ENCODE data around the gene NRXN3.

NRXN3 gene

GRCh38 chr14:79077096-79077495 is 906.9 kb downstream of the NRXN3 start:
- POLR2A ChIA-PET = no interaction called here
- CTCF ChIA-PET = no interaction called here
- DNase-seq (ENCODE audit: extremely low spot score) = no peak
- TF ChIP-seq HDGF (IDR thresholded peaks at IDR 0.05; ENCODE audit: borderline replicate concordance) (no peak), SP1 (IDR thresholded peaks at IDR 0.05) (no peak), TARDBP (IDR thresholded peaks at IDR 0.05) (no peak), ZNF384 (IDR thresholded peaks at IDR 0.05) (no peak), SUZ12 (IDR thresholded peaks at IDR 0.05) (no peak), FOXM1 (IDR thresholded peaks at IDR 0.05; ENCODE audit: borderline replicate concordance) (no peak), ELF4 (IDR thresholded peaks at IDR 0.05) (no peak), FOXK2 (IDR thresholded peaks at IDR 0.05) (no peak), CTBP1 (IDR thresholded peaks at IDR 0.05; ENCODE audit: borderline replicate concordance) (no peak), ARNT (IDR thresholded peaks at IDR 0.05) (no peak), LEF1 (IDR thresholded peaks at IDR 0.05; ENCODE audit: borderline replicate concordance) (no peak), BHLHE40 (IDR thresholded peaks at IDR 0.05; ENCODE audit: borderline replicate concordance) (no peak), PKNOX1 (IDR thresholded peaks at IDR 0.05) (no peak), L3MBTL2 (conservative IDR thresholded peaks at IDR 0.05) (no peak), FOXA1 (IDR thresholded peaks at IDR 0.05) (no peak), NFRKB (IDR thresholded peaks at IDR 0.05) (no peak)

- CTCF ChIA-PET = no interaction called here
- no peak for DNase-seq (ENCODE audit: extremely low spot score)
- TF ChIP-seq BHLHE40 (IDR thresholded peaks at IDR 0.05; ENCODE audit: borderline replicate concordance) = no peak
- no peak for TF ChIP-seq ARNT (IDR thresholded peaks at IDR 0.05)
- TF ChIP-seq NFRKB (IDR thresholded peaks at IDR 0.05) = no peak
- no peak for TF ChIP-seq SUZ12 (IDR thresholded peaks at IDR 0.05)
- no peak for TF ChIP-seq ZNF384 (IDR thresholded peaks at IDR 0.05)
- no peak for TF ChIP-seq HDGF (IDR thresholded peaks at IDR 0.05; ENCODE audit: borderline replicate concordance)
- no peak for TF ChIP-seq FOXA1 (IDR thresholded peaks at IDR 0.05)
- no peak for TF ChIP-seq FOXM1 (IDR thresholded peaks at IDR 0.05; ENCODE audit: borderline replicate concordance)
- TF ChIP-seq LEF1 (IDR thresholded peaks at IDR 0.05; ENCODE audit: borderline replicate concordance) = no peak
- TF ChIP-seq SP1 (IDR thresholded peaks at IDR 0.05) = no peak
- TF ChIP-seq TARDBP (IDR thresholded peaks at IDR 0.05) = no peak
- no peak for TF ChIP-seq PKNOX1 (IDR thresholded peaks at IDR 0.05)
- TF ChIP-seq CTBP1 (IDR thresholded peaks at IDR 0.05; ENCODE audit: borderline replicate concordance) = no peak
- no peak for TF ChIP-seq FOXK2 (IDR thresholded peaks at IDR 0.05)
- TF ChIP-seq L3MBTL2 (conservative IDR thresholded peaks at IDR 0.05) = no peak
- no peak for TF ChIP-seq ELF4 (IDR thresholded peaks at IDR 0.05)
- POLR2A ChIA-PET = no interaction called here
Measured at GRCh38 chr14:79080040-79080439, 909.9 kb downstream of the NRXN3 start.

GRCh38 chr14:79082883-79083282 is 912.7 kb downstream of the NRXN3 start:
- ChIA-PET CTCF (no interaction called here), POLR2A (no interaction called here)
- no peak for TF ChIP-seq FOXA1 (IDR thresholded peaks at IDR 0.05)
- no peak for TF ChIP-seq SP1 (IDR thresholded peaks at IDR 0.05)
- TF ChIP-seq FOXK2 (IDR thresholded peaks at IDR 0.05) = no peak
- TF ChIP-seq TARDBP (IDR thresholded peaks at IDR 0.05) = no peak
- TF ChIP-seq NFRKB (IDR thresholded peaks at IDR 0.05) = no peak
- TF ChIP-seq ARNT (IDR thresholded peaks at IDR 0.05) = no peak
- no peak for TF ChIP-seq BHLHE40 (IDR thresholded peaks at IDR 0.05; ENCODE audit: borderline replicate concordance)
- TF ChIP-seq FOXM1 (IDR thresholded peaks at IDR 0.05; ENCODE audit: borderline replicate concordance) = no peak
- no peak for TF ChIP-seq L3MBTL2 (conservative IDR thresholded peaks at IDR 0.05)
- no peak for TF ChIP-seq ZNF384 (IDR thresholded peaks at IDR 0.05)
- no peak for TF ChIP-seq LEF1 (IDR thresholded peaks at IDR 0.05; ENCODE audit: borderline replicate concordance)
- DNase-seq (ENCODE audit: extremely low spot score) = no peak

GRCh38 chr14:79083356-79083755 is 913.2 kb downstream of the NRXN3 start:
- CTCF ChIA-PET = no interaction called here
- DNase-seq (ENCODE audit: extremely low spot score) = no peak
- POLR2A ChIA-PET = no interaction called here
- no peak for TF ChIP-seq TARDBP (IDR thresholded peaks at IDR 0.05)
- no peak for TF ChIP-seq NFRKB (IDR thresholded peaks at IDR 0.05)
- no peak for TF ChIP-seq FOXM1 (IDR thresholded peaks at IDR 0.05; ENCODE audit: borderline replicate concordance)
- no peak for TF ChIP-seq FOXA1 (IDR thresholded peaks at IDR 0.05)
- TF ChIP-seq CTBP1 (IDR thresholded peaks at IDR 0.05; ENCODE audit: borderline replicate concordance) = no peak

GRCh38 chr14:79084861-79085260 is 914.7 kb downstream of the NRXN3 start:
- no peak for DNase-seq (ENCODE audit: extremely low spot score)
- TF ChIP-seq SP1 (IDR thresholded peaks at IDR 0.05) (no peak), FOXM1 (IDR thresholded peaks at IDR 0.05; ENCODE audit: borderline replicate concordance) (no peak), ELF4 (IDR thresholded peaks at IDR 0.05) (no peak), ZNF384 (IDR thresholded peaks at IDR 0.05) (no peak), NFRKB (IDR thresholded peaks at IDR 0.05) (no peak), HDGF (IDR thresholded peaks at IDR 0.05; ENCODE audit: borderline replicate concordance) (no peak)
- CTCF ChIA-PET = no interaction called here
- POLR2A ChIA-PET = no interaction called here

- TF ChIP-seq HDGF (IDR thresholded peaks at IDR 0.05; ENCODE audit: borderline replicate concordance) (no peak), ARNT (IDR thresholded peaks at IDR 0.05) (no peak), NFRKB (IDR thresholded peaks at IDR 0.05) (no peak), FOXM1 (IDR thresholded peaks at IDR 0.05; ENCODE audit: borderline replicate concordance) (no peak), FOXA1 (IDR thresholded peaks at IDR 0.05) (no peak), FOXK2 (IDR thresholded peaks at IDR 0.05) (no peak), ZNF384 (IDR thresholded peaks at IDR 0.05) (no peak), SUZ12 (IDR thresholded peaks at IDR 0.05) (no peak), PKNOX1 (IDR thresholded peaks at IDR 0.05) (no peak), ELF4 (IDR thresholded peaks at IDR 0.05) (no peak), SP1 (IDR thresholded peaks at IDR 0.05) (no peak), BHLHE40 (IDR thresholded peaks at IDR 0.05; ENCODE audit: borderline replicate concordance) (no peak), CTBP1 (IDR thresholded peaks at IDR 0.05; ENCODE audit: borderline replicate concordance) (no peak)
- CTCF ChIA-PET = no interaction called here
- no peak for DNase-seq (ENCODE audit: extremely low spot score)
- POLR2A ChIA-PET = no interaction called here
Measured at GRCh38 chr14:79089576-79089975, 919.4 kb downstream of the NRXN3 start.

All from HEK293T (cell line).